ENCODE data around the gene NALCN. TPM values are rescaled to one million over a fixed set of nuclear protein-coding genes. Genes with fewer than 3 reads are reported as not detected.

Gene NALCN
- total and polyA plus RNA-seq, 12 donors: 1.4 to 8.3 (median 3.1) TPM

DNA sequence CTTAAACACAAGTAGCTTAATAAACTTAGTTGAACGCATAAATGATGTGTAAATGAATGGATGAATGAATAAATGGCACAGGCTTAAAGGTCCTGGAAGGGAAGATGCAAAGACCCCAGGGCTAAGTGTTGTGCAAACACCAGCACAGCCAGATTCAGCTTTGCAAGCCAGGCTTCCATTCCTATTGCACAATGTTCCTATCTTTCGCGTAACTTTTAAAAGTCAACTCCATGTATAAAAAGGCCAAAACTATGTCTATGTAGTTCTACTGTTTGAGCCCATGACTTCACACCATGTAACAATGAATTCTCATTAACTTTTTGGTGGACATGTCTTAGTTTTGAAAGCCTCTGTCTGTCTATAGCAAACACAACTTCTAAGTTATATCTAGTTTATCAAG, 226.0 kb downstream of the NALCN start:
- H3K9me3 ChIP-seq (replicated peaks in 1 of 3): no peaks in the 10 kb centered on the region
- no peaks in the 10 kb centered on the region for H3K4me1 ChIP-seq (replicated peaks in 1 of 2)
- no peak overlapping the region for H3K27ac ChIP-seq
- intact Hi-C loops (cut with DNase I): no loop called here
- no peak for DNase-seq
- no peak overlapping the region for H3K4me3 ChIP-seq
- WGBS, 4 donors: 64 to 85% (median 78%) methylated on average over 3 of the region's 3 CpGs
- no peaks in the 10 kb centered on the region for H3K36me3 ChIP-seq (replicated peaks in 1 of 2)
- H3K27me3 ChIP-seq: no peaks in the 10 kb centered on the region
- TF ChIP-seq, protein P1, sequence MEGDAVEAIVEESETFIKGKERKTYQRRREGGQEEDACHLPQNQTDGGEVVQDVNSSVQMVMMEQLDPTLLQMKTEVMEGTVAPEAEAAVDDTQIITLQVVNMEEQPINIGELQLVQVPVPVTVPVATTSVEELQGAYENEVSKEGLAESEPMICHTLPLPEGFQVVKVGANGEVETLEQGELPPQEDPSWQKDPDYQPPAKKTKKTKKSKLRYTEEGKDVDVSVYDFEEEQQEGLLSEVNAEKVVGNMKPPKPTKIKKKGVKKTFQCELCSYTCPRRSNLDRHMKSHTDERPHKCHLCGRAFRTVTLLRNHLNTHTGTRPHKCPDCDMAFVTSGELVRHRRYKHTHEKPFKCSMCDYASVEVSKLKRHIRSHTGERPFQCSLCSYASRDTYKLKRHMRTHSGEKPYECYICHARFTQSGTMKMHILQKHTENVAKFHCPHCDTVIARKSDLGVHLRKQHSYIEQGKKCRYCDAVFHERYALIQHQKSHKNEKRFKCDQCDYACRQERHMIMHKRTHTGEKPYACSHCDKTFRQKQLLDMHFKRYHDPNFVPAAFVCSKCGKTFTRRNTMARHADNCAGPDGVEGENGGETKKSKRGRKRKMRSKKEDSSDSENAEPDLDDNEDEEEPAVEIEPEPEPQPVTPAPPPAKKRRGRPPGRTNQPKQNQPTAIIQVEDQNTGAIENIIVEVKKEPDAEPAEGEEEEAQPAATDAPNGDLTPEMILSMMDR (IDR thresholded peaks at IDR 0.05): no peak
- no peak for TF ChIP-seq POLR2A (IDR thresholded peaks at IDR 0.05)

DNA sequence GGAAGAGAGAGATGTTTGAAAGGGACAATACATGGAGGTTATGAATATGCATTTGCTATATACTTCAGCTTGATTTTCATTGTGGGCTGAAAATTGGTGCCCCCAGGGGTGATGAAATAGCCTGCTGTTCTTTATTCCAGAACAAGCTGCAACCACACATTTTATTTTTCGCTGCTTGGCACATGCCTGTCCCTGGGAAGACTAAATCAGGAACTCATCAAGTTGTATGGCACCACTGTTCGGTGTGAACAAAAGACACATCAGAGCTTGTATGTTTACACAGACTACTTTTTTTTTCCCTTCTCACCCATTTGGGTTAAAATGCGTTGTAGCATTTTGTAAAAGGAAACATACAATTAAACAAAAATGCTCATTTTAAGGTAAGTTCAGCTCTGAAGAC, 230.7 kb downstream of the NALCN start:
- Histone ChIP-seq H3K4me1 (replicated peaks in 1 of 2) (no peaks in the 10 kb centered on the region), H3K4me3 (no peak overlapping the region), H3K27me3 (no peaks in the 10 kb centered on the region), H3K27ac (no peak overlapping the region), H3K36me3 (replicated peaks in 1 of 2) (no peaks in the 10 kb centered on the region), H3K9me3 (replicated peaks in 1 of 3) (no peaks in the 10 kb centered on the region)
- no peak for DNase-seq
- 75 to 86% (median 85%) methylated on average over 3 of the region's 3 CpGs for WGBS, 4 donors
- TF ChIP-seq, protein P1 (IDR thresholded peaks at IDR 0.05): no peak
- TF ChIP-seq POLR2A (IDR thresholded peaks at IDR 0.05): no peak
- intact Hi-C loops (cut with DNase I): no loop called here

DNA sequence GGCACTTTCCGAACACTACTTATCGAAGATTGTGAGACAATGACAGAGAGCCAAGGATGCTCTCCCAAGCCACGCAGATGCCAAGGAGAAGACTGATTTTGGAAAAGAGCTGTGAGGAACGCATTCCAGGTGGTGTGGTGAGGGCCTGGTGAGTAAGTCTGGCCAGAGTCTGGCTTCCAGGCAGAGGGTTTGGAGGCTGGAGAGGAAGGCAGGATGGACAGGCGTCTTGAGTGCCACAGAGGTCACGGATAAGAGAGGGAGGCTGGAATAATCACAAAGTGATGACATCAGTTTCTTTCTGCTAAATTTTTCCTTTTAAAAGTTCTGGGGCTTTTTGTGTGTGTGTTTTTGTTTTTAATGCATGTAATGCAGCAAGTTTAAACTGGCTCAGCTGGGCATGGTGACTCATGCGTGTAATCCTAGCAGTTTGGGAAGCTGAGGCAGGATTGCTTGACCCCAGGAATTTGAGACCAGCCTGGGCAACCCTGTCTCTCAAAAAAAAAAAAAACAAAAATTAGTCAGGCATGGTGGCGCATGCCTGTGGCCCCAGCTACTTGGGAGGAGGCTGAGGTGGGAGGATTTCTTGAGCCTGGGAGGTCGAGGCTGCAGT, 235.1 kb downstream of the NALCN start:
- Histone ChIP-seq H3K4me1 (replicated peaks in 1 of 2) (no peaks in the 10 kb centered on the region), H3K27ac (no peak overlapping the region), H3K4me3 (no peak overlapping the region), H3K9me3 (replicated peaks in 1 of 3) (no peaks in the 10 kb centered on the region), H3K27me3 (no peaks in the 10 kb centered on the region), H3K36me3 (replicated peaks in 1 of 2) (no peaks in the 10 kb centered on the region)
- DNase-seq: no peak
- WGBS, 4 donors: 65 to 89% (median 76%) methylated on average over 9 of the region's 9 CpGs
- no peak for TF ChIP-seq POLR2A (IDR thresholded peaks at IDR 0.05)
- TF ChIP-seq, protein P1 (IDR thresholded peaks at IDR 0.05): no peak
- intact Hi-C loops (cut with DNase I): no loop called here

DNA sequence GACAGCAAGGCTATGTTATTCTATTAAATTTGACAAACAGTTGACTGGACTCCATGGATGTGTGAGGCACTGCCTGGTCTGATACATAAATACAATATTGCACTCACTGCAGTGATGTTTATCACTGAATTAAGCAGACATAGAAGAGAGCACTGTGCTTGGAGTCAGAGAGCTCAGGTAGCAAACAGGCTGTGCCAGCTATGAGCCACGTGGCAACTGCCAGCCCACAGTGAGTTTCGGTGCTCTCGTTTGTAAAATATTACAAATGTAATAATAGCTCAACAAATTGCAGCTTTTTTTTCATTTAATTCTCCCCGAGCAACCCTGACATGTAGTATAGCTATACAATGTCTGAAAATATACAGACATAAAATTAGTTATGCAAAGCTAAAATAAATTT, 237.3 kb downstream of the NALCN start:
- WGBS, 4 donors: 79 to 88% (median 86%) methylated on average over 4 of the region's 4 CpGs

More for the DNA sequence above, 237.3 kb downstream of the NALCN start:
- no peaks in the 10 kb centered on the region for H3K36me3 ChIP-seq (replicated peaks in 1 of 2)
- no peak for DNase-seq
- no peaks in the 10 kb centered on the region for H3K27me3 ChIP-seq
- intact Hi-C loops (cut with DNase I): no loop called here
- TF ChIP-seq POLR2A (IDR thresholded peaks at IDR 0.05): no peak
- TF ChIP-seq, protein P1 (IDR thresholded peaks at IDR 0.05): no peak
- no peaks in the 10 kb centered on the region for H3K9me3 ChIP-seq (replicated peaks in 1 of 3)
- H3K27ac ChIP-seq: no peak overlapping the region
- no peaks in the 10 kb centered on the region for H3K4me1 ChIP-seq (replicated peaks in 1 of 2)
- H3K4me3 ChIP-seq: no peak overlapping the region

All from adrenal gland (tissue), 12 donors.